GM18868 (cell line): ENCODE measurements around the gene OR4P4.

ENCODE experiments used
- ATAC-seq: cut with Tn5 transposase; IDR thresholded peaks from one replicate; pipeline ENCODE4 v1.9.1; 2021; ENCODE audit warnings: mild to moderate bottlenecking, moderate library complexity; ENCODE audit not compliant: unreplicated experiment

Gene OR4P4

DNA sequence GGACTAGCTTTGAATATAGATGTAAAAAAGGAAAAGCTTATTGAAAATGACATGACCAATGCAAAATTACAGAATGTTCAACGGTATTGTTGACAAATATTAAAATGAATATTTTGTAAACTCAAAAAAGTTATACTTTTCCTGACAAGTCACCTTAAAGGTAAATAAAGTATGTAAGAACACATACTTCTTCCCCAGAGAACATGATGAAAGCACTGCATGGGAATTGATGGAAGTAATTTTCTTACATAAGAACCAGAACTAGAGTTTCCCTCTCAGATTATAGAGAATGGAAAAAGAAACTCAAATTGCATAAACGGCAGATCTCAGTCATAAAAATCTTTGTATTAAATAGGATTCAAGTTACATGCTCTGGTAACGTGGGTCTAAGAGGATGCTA, at the start of gene OR4P4:
Gene OR4P4, plus strand, starts transcription at position 301 of the 400 bp plus-strand sequence.
- no peak for ATAC-seq

DNA sequence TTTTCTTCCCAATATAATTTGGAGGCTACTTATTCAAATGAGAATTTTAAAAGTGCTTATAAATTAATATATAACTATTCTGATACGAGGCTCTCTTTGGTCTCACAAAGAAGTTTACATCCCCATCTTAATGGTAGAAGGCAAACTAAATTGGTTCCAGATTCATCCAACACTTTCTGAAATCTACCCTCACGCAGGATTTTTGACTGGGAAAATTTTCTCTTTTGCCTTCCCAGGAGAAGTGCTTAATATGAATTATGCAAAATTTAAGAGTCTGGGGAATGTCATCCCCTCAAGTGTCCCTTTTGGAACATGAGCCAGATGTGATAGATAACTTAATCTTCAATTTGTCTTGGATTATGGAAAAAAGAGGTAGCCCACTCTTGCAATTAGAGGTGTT, 27.4 kb upstream of the OR4P4 start, which contains the start of gene OR4C11:
Gene OR4C11, minus strand, starts transcription at position 101 of the 400 bp plus-strand sequence. CDS start 3,272 bp downstream, outside the sequence.
- ATAC-seq, result no peak

DNA sequence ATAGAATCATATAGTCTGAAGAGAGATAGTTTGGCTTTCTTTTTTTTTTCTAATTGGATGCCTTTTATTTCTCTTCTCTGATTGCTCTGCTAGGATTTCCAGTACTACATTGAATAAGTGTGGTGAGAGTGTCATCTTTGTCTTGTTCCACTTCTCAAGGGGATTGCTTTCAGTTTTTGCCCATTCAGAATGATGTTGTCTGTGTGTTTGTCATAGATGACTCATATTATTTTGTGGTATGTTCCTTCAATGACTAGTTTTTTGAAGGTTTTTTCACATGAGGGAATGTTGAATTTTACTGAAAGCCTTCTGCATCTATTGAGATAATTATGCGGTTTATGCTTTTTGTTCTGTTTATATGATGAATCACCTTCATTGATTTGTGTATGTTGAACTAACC, 10.4 kb upstream of the OR4P4 start:
- no peak for ATAC-seq

DNA sequence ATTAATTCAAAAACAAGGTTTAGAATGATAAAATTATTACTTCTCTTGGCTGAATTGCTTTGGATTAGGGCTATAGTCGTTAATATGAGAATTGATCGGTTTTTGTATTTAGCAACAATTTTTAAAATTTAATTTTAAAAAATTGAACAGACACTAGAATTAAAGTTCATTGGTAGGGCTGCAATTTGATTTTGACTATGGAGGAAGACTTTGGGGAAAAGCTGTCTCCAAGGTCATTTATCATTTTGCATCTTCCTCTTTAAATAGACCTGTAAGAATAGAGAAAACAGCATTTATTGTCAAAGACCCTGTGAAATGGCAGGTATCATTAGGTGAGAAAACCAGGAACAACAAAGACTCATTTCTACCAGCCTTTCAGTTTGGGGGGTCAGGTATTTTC, 13.1 kb downstream of the OR4P4 start, which contains the start of gene OR4S2:
Gene OR4S2, plus strand, starts transcription at position 301 of the 400 bp plus-strand sequence. CDS start 2,577 bp downstream, outside the sequence.
- no peak for ATAC-seq

DNA sequence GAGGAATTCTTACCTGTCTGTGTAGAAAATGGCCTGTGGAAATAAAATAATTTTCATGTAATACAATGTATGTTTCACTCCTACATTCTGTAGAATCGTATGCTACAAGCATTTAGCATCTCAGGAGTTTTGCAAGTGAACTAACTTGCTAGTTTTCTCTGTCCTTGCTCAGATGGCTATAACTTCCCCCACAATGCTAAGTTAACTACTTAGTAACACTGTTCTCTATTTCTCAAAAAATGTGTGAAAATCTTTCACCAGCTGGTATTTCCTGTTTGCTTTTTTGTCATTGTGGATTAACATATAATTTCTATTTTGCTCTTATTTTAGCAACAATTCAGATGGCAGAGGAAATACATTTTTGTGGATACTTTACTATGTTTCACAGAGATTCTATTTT, 17.6 kb downstream of the OR4P4 start:
- no peak for ATAC-seq

DNA sequence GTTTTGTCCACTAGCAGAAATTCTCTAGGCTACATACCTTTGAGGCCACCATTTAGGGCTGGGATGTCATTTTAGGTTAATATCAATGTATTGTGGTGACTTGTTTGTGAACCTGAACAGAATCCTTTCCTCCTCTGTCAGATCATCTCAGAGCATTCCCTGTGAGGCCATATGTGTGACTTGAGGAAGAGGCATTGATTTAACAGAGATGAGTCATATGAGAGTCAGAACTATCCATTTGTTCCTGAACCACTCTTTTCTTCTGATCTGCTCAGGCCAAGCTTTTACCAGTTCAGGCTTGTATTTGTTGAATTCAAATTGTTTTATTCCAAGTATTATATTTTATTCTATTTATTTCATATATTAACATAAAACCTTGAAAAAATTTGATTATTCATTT, 20.2 kb downstream of the OR4P4 start:
- no peak for ATAC-seq

DNA sequence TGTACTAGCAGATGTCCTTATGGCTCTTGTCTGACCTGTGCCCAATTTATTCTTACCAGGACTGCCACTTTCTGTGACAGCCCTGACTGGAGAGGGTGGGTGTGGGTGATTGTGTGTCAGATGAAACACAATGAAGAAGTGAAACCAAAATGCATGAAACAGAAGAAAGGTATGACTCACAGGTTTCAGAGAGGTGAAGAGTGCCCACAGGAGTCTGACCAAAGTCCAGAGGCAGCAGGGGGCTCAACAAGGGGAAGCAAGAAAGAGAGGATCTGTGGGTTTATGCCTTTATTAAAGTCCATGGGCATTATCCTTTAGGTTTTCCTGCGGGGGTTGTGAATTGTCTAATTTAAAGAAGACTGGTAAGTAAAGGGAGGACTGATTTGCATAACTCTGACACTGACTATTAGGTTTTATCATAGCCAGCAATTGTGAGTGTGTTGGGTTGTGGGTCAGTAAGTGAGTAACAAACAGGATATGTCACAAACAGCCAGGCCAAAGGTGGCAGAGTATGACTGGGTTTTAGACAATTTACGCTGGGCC, 23.2 kb downstream of the OR4P4 start:
- peak; percentile 98 for ATAC-seq

DNA sequence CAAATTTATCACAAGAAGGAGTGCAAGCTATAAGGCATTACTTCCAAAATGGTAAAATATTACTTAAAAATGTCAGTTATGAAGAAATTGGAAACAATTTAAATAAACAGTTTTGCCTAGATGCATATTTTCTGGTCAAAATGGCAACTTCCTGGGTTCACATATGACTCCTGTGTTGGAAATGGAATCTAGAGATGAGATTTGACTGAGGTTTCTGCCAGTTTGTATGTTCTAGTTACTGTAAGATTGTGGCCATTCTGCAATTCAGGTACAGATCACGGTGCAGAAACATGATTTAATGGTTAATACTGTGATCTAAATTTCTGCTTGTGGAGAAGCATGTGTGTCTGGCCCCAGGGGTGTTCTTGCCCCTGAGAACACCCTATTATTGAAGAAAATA, 23.7 kb downstream of the OR4P4 start:
- peak; percentile 18 for ATAC-seq

DNA sequence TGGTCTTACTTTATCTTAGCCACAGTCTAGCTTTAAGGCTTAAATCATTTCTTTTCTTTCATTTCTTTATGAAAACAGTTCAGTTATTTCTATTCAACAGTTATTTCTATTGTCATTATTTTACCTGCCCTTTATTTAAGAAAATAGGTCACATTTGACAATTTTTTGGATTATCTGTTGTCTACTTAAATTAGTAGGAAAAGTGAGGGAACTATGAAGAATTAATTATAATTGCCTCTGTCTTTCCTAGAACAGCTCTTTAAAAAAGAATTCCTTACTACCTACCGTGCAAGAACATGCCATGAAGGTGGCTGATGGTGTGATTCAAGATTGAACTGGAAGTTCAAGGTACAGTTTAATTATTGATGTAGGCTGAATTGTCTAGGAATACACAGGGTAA, 27.0 kb downstream of the OR4P4 start, which contains the start of gene OR4C6:
Gene OR4C6, plus strand, starts transcription at position 301 of the 400 bp plus-strand sequence. CDS start 2,966 bp downstream, outside the sequence.
- ATAC-seq, result no peak

DNA sequence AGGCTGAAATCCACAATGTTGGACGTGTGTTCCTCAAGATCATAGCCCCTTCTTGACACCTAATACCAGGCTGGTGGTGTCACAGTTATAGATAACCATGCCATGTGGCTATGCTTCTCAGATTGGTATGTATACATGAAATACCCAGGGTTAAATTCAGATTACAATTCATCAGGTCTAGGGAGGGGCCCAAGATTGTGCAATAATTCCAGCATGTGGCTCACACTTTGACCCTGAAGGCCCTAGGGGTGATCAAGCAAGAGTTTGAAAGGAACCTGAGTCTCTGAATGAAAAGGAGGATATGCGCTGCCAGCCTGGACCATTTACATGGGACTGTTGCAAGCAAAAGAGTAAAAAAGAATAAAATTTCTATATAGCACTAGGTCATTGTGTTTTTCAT, 34.5 kb downstream of the OR4P4 start:
- no peak for ATAC-seq

DNA sequence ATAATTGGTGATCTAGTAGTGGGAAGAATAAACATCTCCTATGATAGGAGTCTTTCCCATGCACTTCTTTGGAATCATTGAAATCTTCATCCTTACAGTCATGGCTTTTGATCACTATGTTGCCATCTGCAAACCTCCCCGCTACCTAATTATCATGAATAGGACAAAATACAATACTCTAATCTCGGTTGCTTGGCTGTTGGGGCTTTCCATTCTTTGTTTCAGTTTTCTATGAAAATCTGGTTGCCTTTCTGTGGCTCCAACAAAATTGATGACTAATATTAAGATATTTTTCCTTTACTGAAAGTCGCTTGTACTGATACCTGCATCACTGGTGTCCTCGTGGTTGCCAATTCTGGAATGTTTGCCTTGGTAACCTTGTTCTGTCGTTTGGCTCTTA, 38.9 kb downstream of the OR4P4 start:
- no peak for ATAC-seq
